Rectal smooth muscle tissue (tissue), 1 donor: ENCODE results near the gene RYR2.

Source experiments
- H3K27ac ChIP-seq: one replicate; pipeline ENCODE4 v1.7.0; 2013; ENCODE audit warnings: low read depth, low read length, inconsistent platforms
- H3K27me3 ChIP-seq: one replicate; pipeline ENCODE4 v1.7.0; 2013; ENCODE audit warnings: low read length; ENCODE audit not compliant: control insufficient read depth, insufficient read depth
- H3K36me3 ChIP-seq: one replicate; pipeline ENCODE4 v1.7.0; 2013; ENCODE audit warnings: low read length; ENCODE audit not compliant: control insufficient read depth, insufficient read depth
- H3K4me1 ChIP-seq: one replicate; pipeline ENCODE4 v1.7.0; 2013; ENCODE audit warnings: low read length; ENCODE audit not compliant: control insufficient read depth, insufficient read depth
- H3K4me3 ChIP-seq: one replicate; pipeline ENCODE4 v1.7.0; 2013; ENCODE audit warnings: low read length
- H3K9ac ChIP-seq: one replicate; pipeline ENCODE4 v1.7.0; 2013; ENCODE audit warnings: low read length

RYR2 gene

GRCh38 chr1:237041795-237042525 is at the start of gene RYR2:
RYR2 (plus strand) TSS chr1:237042184; CDS start chr1:237042522, 338 bp downstream.
- Histone ChIP-seq H3K27ac (peak within 1 kb of the TSS; percentile 61), H3K27me3 (peaks cover 6% of the 10 kb centered on the region), H3K9ac (no peak within 1 kb of the TSS), H3K4me3 (peak within 1 kb of the TSS; percentile 70), H3K36me3 (no peaks in the 10 kb centered on the region), H3K4me1 (peaks cover 3% of the 10 kb centered on the region)

- no peaks in the 10 kb centered on the region for H3K4me1 ChIP-seq
- H3K27me3 ChIP-seq, result no peaks in the 10 kb centered on the region
- no peak overlapping the region for H3K9ac ChIP-seq
- no peak overlapping the region for H3K4me3 ChIP-seq
- no peak overlapping the region for H3K27ac ChIP-seq
- H3K36me3 ChIP-seq, result no peaks in the 10 kb centered on the region
These were observed 49.5 kb upstream of the RYR2 start for GRCh38 chr1:236992449-236992848.

DNA sequence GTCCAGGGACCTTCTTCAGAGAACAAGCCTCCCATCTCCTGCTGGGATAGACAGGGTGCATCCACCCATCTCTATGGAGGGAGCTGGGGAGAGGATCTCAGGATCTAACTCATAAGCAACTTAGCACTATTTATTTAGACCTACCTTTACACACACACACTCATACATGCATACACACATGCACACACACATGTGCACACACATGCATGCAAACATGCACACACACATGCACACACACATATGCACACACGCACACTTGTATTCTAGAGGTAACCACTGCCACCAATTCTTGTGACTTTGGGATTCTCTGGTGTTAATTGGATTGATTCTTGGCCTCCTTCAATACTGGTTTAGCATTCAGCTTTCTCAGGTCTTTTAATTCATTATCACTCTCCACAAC is 47.5 kb upstream of the RYR2 start:
- Histone ChIP-seq H3K4me3 (no peak overlapping the region), H3K27ac (no peak overlapping the region), H3K27me3 (no peaks in the 10 kb centered on the region), H3K4me1 (peaks cover 9% of the 10 kb centered on the region), H3K9ac (no peak overlapping the region), H3K36me3 (no peaks in the 10 kb centered on the region)

DNA sequence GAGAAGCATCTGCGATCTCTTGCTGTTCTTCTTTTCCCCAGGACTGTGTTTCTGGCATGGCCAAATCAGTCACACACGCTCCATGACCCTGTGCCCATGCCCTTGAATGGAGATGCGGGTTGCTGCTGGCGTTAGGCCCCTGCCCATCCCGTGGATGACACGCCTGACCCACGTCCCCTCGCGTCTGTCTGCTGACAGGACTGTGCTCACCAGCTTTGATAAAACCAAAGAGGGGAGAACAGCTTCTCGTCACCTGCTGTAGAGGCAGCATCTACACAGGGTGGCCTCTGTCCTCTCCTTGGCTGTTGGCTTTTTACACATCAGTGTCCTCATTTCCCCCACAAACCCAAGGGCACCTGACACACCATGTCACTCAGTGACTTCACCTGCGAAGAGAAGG is 44.6 kb upstream of the RYR2 start:
- H3K4me1 ChIP-seq, result peaks cover 9% of the 10 kb centered on the region
- no peak overlapping the region for H3K4me3 ChIP-seq
- H3K27ac ChIP-seq, result peak overlapping the region; percentile 60
- H3K9ac ChIP-seq, result no peak overlapping the region
- no peaks in the 10 kb centered on the region for H3K36me3 ChIP-seq
- no peaks in the 10 kb centered on the region for H3K27me3 ChIP-seq

- Histone ChIP-seq H3K9ac (no peak overlapping the region), H3K27me3 (no peaks in the 10 kb centered on the region), H3K4me3 (no peak overlapping the region), H3K36me3 (no peaks in the 10 kb centered on the region), H3K27ac (peak overlapping the region; percentile 60), H3K4me1 (peaks cover 9% of the 10 kb centered on the region)
These were observed 44.1 kb upstream of the RYR2 start for GRCh38 chr1:236997882-236998281.

DNA sequence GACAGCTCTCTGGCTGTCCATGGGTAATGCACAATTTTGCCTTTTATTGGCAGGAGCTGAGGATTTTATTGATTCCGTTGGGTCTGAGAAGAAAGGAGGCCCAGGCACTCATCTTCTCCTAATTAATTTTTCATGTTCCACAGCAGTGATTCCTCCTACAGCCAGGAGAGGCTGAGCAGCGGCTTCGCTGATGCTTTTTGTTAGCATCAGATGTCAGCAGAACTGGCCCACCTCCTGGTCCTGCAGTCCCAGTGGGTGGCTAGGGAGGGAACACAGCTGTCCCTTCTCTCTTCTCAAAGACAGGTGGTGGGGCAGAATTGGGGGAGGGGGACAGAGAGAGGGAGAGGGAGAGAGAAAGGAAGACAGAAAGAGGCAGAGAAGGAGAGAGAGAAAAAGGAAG is 43.4 kb upstream of the RYR2 start:
- Histone ChIP-seq H3K4me3 (no peak overlapping the region), H3K9ac (no peak overlapping the region), H3K36me3 (no peaks in the 10 kb centered on the region), H3K27ac (peak overlapping the region; percentile 58), H3K4me1 (peaks cover 9% of the 10 kb centered on the region), H3K27me3 (no peaks in the 10 kb centered on the region)

GRCh38 chr1:237000191-237000590 is 41.8 kb upstream of the RYR2 start:
- H3K27me3 ChIP-seq, result no peaks in the 10 kb centered on the region
- H3K9ac ChIP-seq, result no peak overlapping the region
- no peaks in the 10 kb centered on the region for H3K36me3 ChIP-seq
- H3K27ac ChIP-seq, result no peak overlapping the region
- H3K4me3 ChIP-seq, result no peak overlapping the region
- H3K4me1 ChIP-seq, result peaks cover 9% of the 10 kb centered on the region

- H3K9ac ChIP-seq, result no peak overlapping the region
- no peaks in the 10 kb centered on the region for H3K4me1 ChIP-seq
- no peak overlapping the region for H3K27ac ChIP-seq
- H3K4me3 ChIP-seq, result no peak overlapping the region
- H3K27me3 ChIP-seq, result no peaks in the 10 kb centered on the region
- no peaks in the 10 kb centered on the region for H3K36me3 ChIP-seq
These were observed 38.5 kb upstream of the RYR2 start for GRCh38 chr1:237003516-237003915.

DNA sequence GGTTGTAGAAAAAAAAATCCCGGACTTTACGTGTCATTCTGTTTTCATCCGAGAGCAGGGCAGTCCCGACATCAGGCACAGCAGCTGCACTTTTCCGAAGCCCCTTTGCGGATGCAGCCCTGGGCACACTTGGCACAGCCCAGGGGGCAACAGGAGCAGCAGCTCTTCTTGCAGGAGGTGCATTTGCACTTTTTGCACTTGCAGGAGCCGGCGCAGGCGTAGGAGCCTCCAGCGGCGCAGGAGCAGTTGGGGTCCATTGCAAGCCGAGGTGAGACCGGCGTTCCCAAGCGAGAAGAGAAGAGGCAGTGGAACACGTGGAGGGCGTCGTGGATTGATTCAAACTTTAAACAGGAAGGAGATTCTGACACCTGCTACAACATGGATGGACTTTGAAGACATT is 37.9 kb upstream of the RYR2 start, which contains the start of gene MT1HL1:
Gene MT1HL1 (minus strand): TSS at position 326 of the 400 bp plus-strand sequence. CDS start 69 bp downstream, at position 257.
- Histone ChIP-seq H3K4me3 (no peak within 1 kb of the TSS), H3K27ac (no peak within 1 kb of the TSS), H3K27me3 (no peaks in the 10 kb centered on the region), H3K36me3 (no peaks in the 10 kb centered on the region), H3K4me1 (no peaks in the 10 kb centered on the region), H3K9ac (no peak within 1 kb of the TSS)

- H3K27ac ChIP-seq, result no peak overlapping the region
- H3K4me3 ChIP-seq, result no peak overlapping the region
- no peaks in the 10 kb centered on the region for H3K4me1 ChIP-seq
- H3K9ac ChIP-seq, result no peak overlapping the region
- H3K27me3 ChIP-seq, result no peaks in the 10 kb centered on the region
- H3K36me3 ChIP-seq, result no peaks in the 10 kb centered on the region
These were observed 36.3 kb upstream of the RYR2 start for GRCh38 chr1:237005674-237006073.

DNA sequence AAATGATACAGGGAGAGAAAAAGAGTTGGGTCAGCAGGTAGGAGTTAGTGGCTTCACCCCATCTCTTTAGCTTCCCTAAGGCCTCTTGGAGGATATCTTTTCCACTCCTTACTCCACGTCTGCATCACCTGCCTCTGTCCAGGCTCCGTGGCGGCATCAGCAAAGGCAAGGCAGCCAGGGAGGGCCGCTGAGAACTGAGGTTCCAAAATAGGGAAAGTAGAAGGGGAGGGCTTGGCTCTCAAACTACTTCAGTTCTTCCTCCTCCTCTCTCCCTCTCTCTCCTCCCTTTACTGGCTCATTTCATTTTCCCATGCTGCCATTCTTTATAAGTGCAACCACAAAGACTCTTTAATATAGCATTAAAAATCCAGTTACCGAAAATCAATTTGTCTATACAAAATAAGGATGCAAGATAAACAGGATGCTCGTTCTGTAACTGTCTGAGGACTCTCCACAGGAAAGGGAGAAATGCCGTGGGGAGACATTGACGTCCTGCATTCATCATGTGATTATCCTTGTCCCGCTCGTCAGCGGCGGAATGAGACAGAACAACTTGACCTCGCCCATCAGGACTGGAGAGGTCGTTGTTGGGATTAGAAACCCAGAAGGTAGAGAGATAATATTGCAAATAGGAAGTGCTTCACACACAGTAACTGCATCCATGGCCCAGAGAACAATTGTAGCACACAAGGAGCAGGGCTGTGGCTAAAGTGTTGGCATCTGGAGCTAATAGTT is 34.7 kb upstream of the RYR2 start:
- H3K9ac ChIP-seq, result no peak overlapping the region
- peaks cover 7% of the 10 kb centered on the region for H3K4me1 ChIP-seq
- no peaks in the 10 kb centered on the region for H3K27me3 ChIP-seq
- H3K27ac ChIP-seq, result no peak overlapping the region
- no peak overlapping the region for H3K4me3 ChIP-seq
- H3K36me3 ChIP-seq, result no peaks in the 10 kb centered on the region

- Histone ChIP-seq H3K36me3 (no peaks in the 10 kb centered on the region), H3K4me1 (peaks cover 15% of the 10 kb centered on the region), H3K27me3 (no peaks in the 10 kb centered on the region), H3K4me3 (no peak overlapping the region), H3K27ac (no peak overlapping the region), H3K9ac (no peak overlapping the region)
These were observed 32.4 kb upstream of the RYR2 start for GRCh38 chr1:237009611-237010010.
